GM21576 (cell line): ENCODE data around the gene CCDC80.
"Not testable (repeated sequence)": the region's sequence is repeated elsewhere in the genome, so short reads cannot be mapped to it uniquely, and the experiment has no call there.

ENCODE experiments used
- ATAC-seq: cut with Tn5 transposase; IDR thresholded peaks from one replicate; pipeline ENCODE4 v1.9.1; 2021; ENCODE audit warnings: mild to moderate bottlenecking, moderate library complexity; ENCODE audit not compliant: unreplicated experiment

The CCDC80 gene

DNA sequence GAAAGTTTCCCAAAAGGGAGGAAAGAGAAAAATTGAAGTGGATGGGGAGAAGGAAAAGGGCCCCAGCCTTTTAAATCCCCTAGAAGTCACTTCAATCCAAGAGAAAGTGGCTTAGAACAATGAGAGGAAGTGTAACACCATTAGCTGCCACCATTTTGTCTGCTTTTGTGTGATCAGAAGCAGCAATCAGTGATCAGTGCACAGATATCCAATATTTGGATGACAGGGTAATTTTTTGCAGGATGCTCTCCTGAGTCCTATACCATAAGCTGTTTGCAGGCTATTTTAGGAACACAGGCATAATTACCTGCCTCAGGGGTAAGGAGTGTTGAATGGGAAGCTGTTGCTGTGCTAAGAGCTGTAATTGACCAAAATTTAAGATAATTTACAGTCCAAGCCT, 47.7 kb downstream of the CCDC80 start:
- ATAC-seq: no peak

- ATAC-seq: no peak
Observed at GRCh38 chr3:112587336-112587735, 53.6 kb downstream of the CCDC80 start.

DNA sequence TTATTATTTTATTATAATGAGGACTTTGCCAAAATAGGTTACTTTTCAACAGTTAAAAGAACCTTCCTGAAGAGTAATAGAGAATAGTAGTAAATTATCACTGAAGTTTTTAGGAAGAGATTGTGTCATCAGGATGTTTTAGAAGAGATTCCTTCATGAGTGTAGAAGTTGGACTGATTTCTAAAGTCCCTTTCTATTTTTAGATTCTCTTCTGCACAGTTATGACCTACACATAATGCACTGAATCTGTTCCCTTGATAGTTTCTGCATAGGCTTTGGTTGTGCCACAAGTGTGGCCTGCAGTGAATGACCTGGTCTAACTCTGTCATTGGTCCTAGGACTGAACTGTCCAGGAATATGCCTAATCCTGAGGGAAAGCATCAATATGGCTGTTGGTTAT, 55.2 kb downstream of the CCDC80 start:
- ATAC-seq: no peak

DNA sequence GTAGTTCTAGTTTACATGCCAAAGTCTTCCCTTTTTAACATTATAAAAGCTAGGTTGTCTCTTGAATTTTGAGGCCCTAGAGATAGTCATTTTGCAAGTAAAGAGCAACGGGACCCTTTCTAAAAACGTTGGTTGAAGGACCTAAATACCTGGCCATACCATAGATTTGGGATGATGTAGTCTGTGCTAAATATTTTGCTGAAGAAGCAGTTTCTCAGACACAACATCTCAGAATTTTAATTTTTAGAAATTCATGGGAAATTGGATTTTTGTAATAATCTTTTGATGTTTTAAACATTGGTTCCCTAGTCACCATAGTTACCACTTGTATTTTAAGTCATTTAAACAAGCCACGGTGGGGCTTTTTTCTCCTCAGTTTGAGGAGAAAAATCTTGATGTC, 57.8 kb downstream of the CCDC80 start:
- ATAC-seq: no peak

DNA sequence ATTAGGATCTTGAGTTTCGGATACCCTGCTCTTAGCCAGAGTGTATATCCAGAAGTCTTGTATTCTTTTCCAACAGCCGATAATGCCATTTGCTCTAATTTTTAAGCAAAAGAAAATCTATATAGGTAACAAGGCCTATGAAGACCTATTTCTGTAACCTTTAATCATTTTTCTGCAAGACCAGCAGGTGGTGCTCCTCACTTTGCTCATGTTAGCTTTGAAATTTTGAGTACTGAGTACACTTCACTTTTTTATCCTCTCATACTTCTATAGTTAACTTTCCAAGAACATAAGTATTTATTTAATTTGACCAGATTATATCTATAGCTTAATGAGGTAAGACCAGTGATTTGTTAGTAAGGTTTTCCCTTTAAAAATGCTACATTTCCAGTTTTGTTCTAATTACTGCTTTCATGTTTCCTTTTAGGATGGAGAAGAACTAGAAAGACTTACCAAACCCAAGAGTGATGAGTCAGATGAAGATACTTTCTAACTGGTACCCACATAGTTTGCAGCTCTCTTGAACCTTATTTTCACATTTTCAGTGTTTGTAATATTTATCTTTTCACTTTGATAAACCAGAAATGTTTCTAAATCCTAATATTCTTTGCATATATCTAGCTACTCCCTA, 58.6 kb downstream of the CCDC80 start:
- ATAC-seq: no peak

- ATAC-seq: no peak
Observed at GRCh38 chr3:112579697-112580096, 61.2 kb downstream of the CCDC80 start.

GRCh38 chr3:112579232-112579631, 61.7 kb downstream of the CCDC80 start:
- no peak for ATAC-seq

- ATAC-seq: no peak
Observed at GRCh38 chr3:112572701-112573100, 68.2 kb downstream of the CCDC80 start.

DNA sequence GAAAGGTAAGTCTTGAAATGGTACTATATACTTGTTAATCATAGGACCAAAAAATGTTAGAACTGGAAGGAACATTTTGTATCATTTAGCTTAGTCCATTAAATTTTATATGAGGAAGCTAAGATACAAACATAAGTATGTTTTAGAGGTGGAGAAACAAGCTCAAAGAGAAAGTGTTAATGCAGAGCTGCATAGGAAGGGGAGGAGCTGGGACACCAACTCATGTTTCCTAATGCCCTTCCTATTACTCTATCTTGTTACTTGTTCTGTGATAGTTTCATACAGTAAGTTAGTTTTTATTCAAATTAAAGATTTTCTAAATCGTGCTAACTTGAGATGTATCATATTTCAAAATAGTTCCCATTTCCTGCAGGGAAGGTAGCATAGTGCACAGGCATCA, 71.7 kb downstream of the CCDC80 start:
- ATAC-seq: no peak

GRCh38 chr3:112568642-112569041, 72.3 kb downstream of the CCDC80 start:
- no peak for ATAC-seq

GRCh38 chr3:112564940-112565305, 76.0 kb downstream of the CCDC80 start:
- ATAC-seq: no peak

- not testable (repeated sequence) for ATAC-seq
Observed at GRCh38 chr3:112564247-112564939, 76.5 kb downstream of the CCDC80 start.

GRCh38 chr3:112561734-112562529, 79.0 kb downstream of the CCDC80 start, which contains the start of the genes ATG3 and SLC35A5:
Gene ATG3 (minus strand): TSS chr3:112561962. CDS start chr3:112561528, 434 bp downstream.
Gene SLC35A5 (plus strand): TSS chr3:112562045. CDS start chr3:112563404, 1,359 bp downstream.
- ATAC-seq: peak; percentile 80

DNA sequence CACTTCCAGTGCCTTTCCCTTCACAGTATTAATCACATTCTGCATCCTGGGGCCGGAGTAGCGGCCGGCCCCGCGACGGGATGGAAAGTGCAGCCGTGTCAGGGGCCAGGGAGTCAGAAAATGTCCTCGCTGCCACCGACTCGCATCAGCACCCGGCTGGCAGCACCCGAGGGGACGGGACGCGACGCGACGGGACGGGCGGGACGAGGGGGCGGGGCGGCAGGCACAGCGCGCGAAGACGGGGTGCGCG, 79.5 kb downstream of the CCDC80 start:
- ATAC-seq: peak; percentile 39

GRCh38 chr3:112560721-112561483, 80.0 kb downstream of the CCDC80 start:
- peak; percentile 26 for ATAC-seq

DNA sequence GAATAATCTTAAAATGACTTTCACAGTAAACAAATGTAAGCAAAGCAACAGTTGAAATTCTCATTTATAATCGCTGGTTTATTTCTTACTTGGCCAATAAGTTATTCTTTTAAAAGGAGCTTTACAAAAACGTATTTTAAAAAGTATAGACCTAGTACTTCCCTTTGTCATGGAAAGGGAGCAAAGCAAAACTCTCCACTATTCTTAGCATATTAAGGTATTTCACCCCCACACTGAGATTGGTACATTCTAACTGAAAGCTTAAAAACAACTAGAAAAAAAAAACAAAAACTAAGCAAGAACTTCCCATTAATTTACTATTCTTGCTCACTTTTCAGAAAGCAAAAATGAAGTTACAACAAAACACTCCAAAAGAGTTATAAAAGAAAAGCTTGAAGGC, 80.6 kb downstream of the CCDC80 start:
- ATAC-seq: no peak

DNA sequence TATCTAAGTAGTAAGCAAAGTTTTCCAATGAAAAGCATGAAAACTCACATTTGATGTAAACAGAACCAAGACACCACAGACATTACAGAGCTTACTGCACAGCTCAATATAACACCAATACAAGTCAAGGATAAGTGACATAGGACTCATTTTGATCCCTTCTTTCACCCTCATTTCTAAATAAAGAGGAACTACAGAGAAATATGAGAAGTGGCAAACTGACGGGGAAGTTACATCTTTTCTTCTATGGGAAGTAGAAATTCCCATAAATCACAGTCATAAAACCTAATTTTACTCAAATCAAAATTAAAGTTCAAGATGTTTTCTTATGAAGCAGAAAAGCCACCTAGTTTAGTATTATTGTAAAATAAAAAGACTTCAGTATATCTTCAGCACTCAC, 83.0 kb downstream of the CCDC80 start:
- no peak for ATAC-seq

GRCh38 chr3:112555535-112556170, 85.3 kb downstream of the CCDC80 start:
- no peak for ATAC-seq

DNA sequence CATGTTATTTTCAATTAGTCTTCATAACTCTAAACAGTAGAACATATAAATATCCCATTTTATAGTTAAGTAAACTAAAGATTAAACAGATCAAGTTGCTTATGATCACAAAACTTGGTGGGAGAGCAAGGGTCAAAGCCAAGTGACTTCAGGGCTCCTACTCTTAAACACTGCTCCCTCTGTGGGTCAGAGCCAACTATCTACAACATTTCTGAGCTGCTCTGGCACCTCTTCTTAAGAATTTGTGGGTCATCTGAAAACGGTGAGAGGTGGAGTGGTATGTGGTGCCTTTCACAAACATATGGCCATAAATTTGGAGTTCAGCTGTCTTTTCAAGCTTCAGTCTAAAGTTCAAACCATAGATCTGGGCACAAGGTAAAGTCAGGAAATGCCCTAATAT, 90.1 kb downstream of the CCDC80 start:
- no peak for ATAC-seq
